Mucosa of gallbladder (tissue), 1 donor: ENCODE results near the gene TREML2. TPM values are rescaled to one million over a fixed set of nuclear protein-coding genes. Genes with fewer than 3 reads are reported as not detected.

Source experiments
- DNase-seq: peaks from one replicate; pipeline ENCODE4 v3.0.0-alpha.2; 2020; ENCODE audit warnings: low spot score
- total RNA-seq: library from RNA; stranded (reverse); gene quantifications from one replicate; pipeline ENCODE4 v1.2.1, GENCODE V29; 2021
- donor health status: DM: no; HTN: no; CAD: no.

TREML2 gene
- total RNA-seq, 1 donor from 2014 or later = not detected

- DNase-seq = no peak
These were observed 50.3 kb downstream of the TREML2 start for GRCh38 chr6:41150671-41151070.

DNA sequence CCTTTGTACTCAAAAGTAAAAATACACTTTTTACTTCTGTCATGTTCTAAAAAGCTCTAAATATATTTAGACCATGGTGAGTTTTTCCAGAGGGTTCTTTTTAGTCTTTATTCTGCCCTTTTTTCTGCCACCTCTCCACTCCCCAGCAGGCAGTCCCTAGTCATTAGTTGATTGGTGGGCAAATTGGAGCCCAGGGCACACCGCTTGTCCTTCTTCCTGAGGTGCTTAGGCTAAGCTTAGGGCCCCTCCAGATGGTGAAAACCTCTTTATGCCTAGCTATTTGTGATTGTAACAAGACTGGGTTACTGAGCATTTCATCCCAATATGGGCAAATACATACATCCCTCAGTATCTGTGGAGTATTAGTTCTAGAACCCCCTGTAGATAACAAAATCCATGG is 53.0 kb downstream of the TREML2 start:
- DNase-seq = no peak

Other genes with a start within 250 kb of the TREML2 start
- 26.4 TPM for gene UNC5CL, start 161.9 kb downstream of the TREML2 start, total RNA-seq
- 1.0 TPM for gene TSPO2, start 158.7 kb downstream of the TREML2 start, total RNA-seq
- gene APOBEC2, start 147.9 kb downstream of the TREML2 start, total RNA-seq = not detected
- 36.3 TPM for gene OARD1, start 128.8 kb downstream of the TREML2 start, total RNA-seq
- 24.8 TPM for gene NFYA, start 128.2 kb downstream of the TREML2 start, total RNA-seq
- 1.1 TPM for gene TREML1, start 46.8 kb downstream of the TREML2 start, total RNA-seq
- gene TREM2, start 38.0 kb downstream of the TREML2 start, total RNA-seq = 26.7 TPM
- not detected for gene TREML4, start 27.2 kb upstream of the TREML2 start, total RNA-seq
- gene TREM1, start 85.5 kb upstream of the TREML2 start, total RNA-seq = 1.3 TPM
- gene NCR2, start 134.5 kb upstream of the TREML2 start, total RNA-seq = not detected